T-helper 2 cell treated with Interferon-gamma antibody and Interleukin-4, amounts not matched to agents 5 μg/mL and 100 μg/mL, for 36 hours (primary cell): ENCODE data around the gene KCND3.

Experiments used
- DNase-seq: peaks from one replicate; pipeline ENCODE4 v3.0.0; 2021; ENCODE audit warnings: low spot score
- H3K27ac Mint-ChIP-seq: one replicate; pipeline ENCODE4 v1.8.0; 2021; ENCODE audit warnings: mild to moderate bottlenecking, mixed read lengths
- H3K27me3 Mint-ChIP-seq: one replicate; pipeline ENCODE4 v1.8.0; 2021; ENCODE audit warnings: low read depth, mixed read lengths
- H3K36me3 Mint-ChIP-seq: one replicate; pipeline ENCODE4 v1.8.0; 2021; ENCODE audit warnings: low read depth, mixed read lengths
- H3K4me1 Mint-ChIP-seq: one replicate; pipeline ENCODE4 v1.8.0; 2021; ENCODE audit warnings: low read depth, mixed read lengths
- H3K4me3 Mint-ChIP-seq: one replicate; pipeline ENCODE4 v1.8.0; 2022; ENCODE audit warnings: mild to moderate bottlenecking, moderate library complexity, mixed read lengths
- H3K9me3 Mint-ChIP-seq: one replicate; pipeline ENCODE4 v1.8.0; 2021; ENCODE audit warnings: mixed read lengths

KCND3 gene

GRCh38 chr1:111736548-111737215, 252.8 kb downstream of the KCND3 start:
- Mint-ChIP-seq H3K9me3 (no peaks in the 10 kb centered on the region), H3K27me3 (peaks cover 28% of the 10 kb centered on the region), H3K36me3 (no peaks in the 10 kb centered on the region), H3K4me1 (peaks cover 21% of the 10 kb centered on the region), H3K4me3 (no peak overlapping the region), H3K27ac (no peak overlapping the region)
- no peak for DNase-seq

GRCh38 chr1:111735858-111736544, 253.5 kb downstream of the KCND3 start:
- no peaks in the 10 kb centered on the region for H3K9me3 Mint-ChIP-seq
- H3K27ac Mint-ChIP-seq, result no peak overlapping the region
- DNase-seq, result no peak
- H3K4me1 Mint-ChIP-seq, result peaks cover 21% of the 10 kb centered on the region
- H3K4me3 Mint-ChIP-seq, result no peak overlapping the region
- peaks cover 21% of the 10 kb centered on the region for H3K27me3 Mint-ChIP-seq
- no peaks in the 10 kb centered on the region for H3K36me3 Mint-ChIP-seq

- no peaks in the 10 kb centered on the region for H3K9me3 Mint-ChIP-seq
Measured at GRCh38 chr1:111735321-111735720, 254.1 kb downstream of the KCND3 start.

GRCh38 chr1:111734856-111735255, 254.6 kb downstream of the KCND3 start:
- Mint-ChIP-seq H3K27ac (no peak overlapping the region), H3K9me3 (no peaks in the 10 kb centered on the region), H3K27me3 (peaks cover 12% of the 10 kb centered on the region), H3K4me1 (peaks cover 17% of the 10 kb centered on the region), H3K4me3 (no peak overlapping the region), H3K36me3 (no peaks in the 10 kb centered on the region)
- no peak for DNase-seq

More at GRCh38 chr1:111735321-111735720, 254.1 kb downstream of the KCND3 start:
- Mint-ChIP-seq H3K4me3 (no peak overlapping the region), H3K4me1 (peaks cover 19% of the 10 kb centered on the region), H3K27ac (no peak overlapping the region), H3K36me3 (no peaks in the 10 kb centered on the region), H3K27me3 (peaks cover 14% of the 10 kb centered on the region)
- DNase-seq, result no peak

GRCh38 chr1:111734426-111734825, 255.0 kb downstream of the KCND3 start:
- Mint-ChIP-seq H3K36me3 (no peaks in the 10 kb centered on the region), H3K9me3 (no peaks in the 10 kb centered on the region), H3K4me1 (peaks cover 16% of the 10 kb centered on the region), H3K27me3 (peaks cover 11% of the 10 kb centered on the region), H3K4me3 (no peak overlapping the region), H3K27ac (no peak overlapping the region)
- no peak for DNase-seq

- H3K27ac Mint-ChIP-seq, result no peak overlapping the region
- no peak overlapping the region for H3K4me3 Mint-ChIP-seq
- H3K4me1 Mint-ChIP-seq, result peaks cover 16% of the 10 kb centered on the region
- no peaks in the 10 kb centered on the region for H3K36me3 Mint-ChIP-seq
- H3K9me3 Mint-ChIP-seq, result no peaks in the 10 kb centered on the region
- DNase-seq, result no peak
- peaks cover 11% of the 10 kb centered on the region for H3K27me3 Mint-ChIP-seq
Measured at GRCh38 chr1:111733992-111734341, 255.5 kb downstream of the KCND3 start.

GRCh38 chr1:111733183-111733991, 256.1 kb downstream of the KCND3 start:
- H3K4me1 Mint-ChIP-seq, result peaks cover 13% of the 10 kb centered on the region
- H3K4me3 Mint-ChIP-seq, result no peak overlapping the region
- no peaks in the 10 kb centered on the region for H3K36me3 Mint-ChIP-seq
- DNase-seq, result no peak
- no peaks in the 10 kb centered on the region for H3K9me3 Mint-ChIP-seq
- peaks cover 11% of the 10 kb centered on the region for H3K27me3 Mint-ChIP-seq
- no peak overlapping the region for H3K27ac Mint-ChIP-seq

- H3K4me3 Mint-ChIP-seq, result no peak overlapping the region
- no peak for DNase-seq
- H3K4me1 Mint-ChIP-seq, result peaks cover 10% of the 10 kb centered on the region
- H3K27me3 Mint-ChIP-seq, result peaks cover 7% of the 10 kb centered on the region
- no peaks in the 10 kb centered on the region for H3K36me3 Mint-ChIP-seq
- no peak overlapping the region for H3K27ac Mint-ChIP-seq
- H3K9me3 Mint-ChIP-seq, result no peaks in the 10 kb centered on the region
Measured at GRCh38 chr1:111732718-111733117, 256.8 kb downstream of the KCND3 start.

GRCh38 chr1:111731956-111732355, 257.5 kb downstream of the KCND3 start:
- Mint-ChIP-seq H3K27ac (no peak overlapping the region), H3K9me3 (no peaks in the 10 kb centered on the region), H3K36me3 (no peaks in the 10 kb centered on the region), H3K27me3 (peaks cover 3% of the 10 kb centered on the region), H3K4me1 (peaks cover 4% of the 10 kb centered on the region), H3K4me3 (no peak overlapping the region)
- no peak for DNase-seq

- Mint-ChIP-seq H3K4me3 (no peak overlapping the region), H3K36me3 (no peaks in the 10 kb centered on the region), H3K27me3 (no peaks in the 10 kb centered on the region), H3K9me3 (no peaks in the 10 kb centered on the region), H3K4me1 (peaks cover 4% of the 10 kb centered on the region), H3K27ac (no peak overlapping the region)
- no peak for DNase-seq
Measured at GRCh38 chr1:111730706-111731105, 258.8 kb downstream of the KCND3 start.

GRCh38 chr1:111729946-111730681, 259.4 kb downstream of the KCND3 start:
- no peaks in the 10 kb centered on the region for H3K36me3 Mint-ChIP-seq
- peaks cover 4% of the 10 kb centered on the region for H3K4me1 Mint-ChIP-seq
- no peaks in the 10 kb centered on the region for H3K27me3 Mint-ChIP-seq
- no peak for DNase-seq
- H3K27ac Mint-ChIP-seq, result no peak overlapping the region
- no peak overlapping the region for H3K4me3 Mint-ChIP-seq
- H3K9me3 Mint-ChIP-seq, result no peaks in the 10 kb centered on the region

GRCh38 chr1:111729271-111729921, 260.1 kb downstream of the KCND3 start:
- H3K4me3 Mint-ChIP-seq, result no peak overlapping the region
- DNase-seq, result no peak

GRCh38 chr1:111727056-111727455, 262.4 kb downstream of the KCND3 start:
- Mint-ChIP-seq H3K27me3 (no peaks in the 10 kb centered on the region), H3K4me3 (no peak overlapping the region), H3K4me1 (peaks cover 3% of the 10 kb centered on the region), H3K9me3 (no peaks in the 10 kb centered on the region), H3K36me3 (no peaks in the 10 kb centered on the region), H3K27ac (no peak overlapping the region)
- DNase-seq, result no peak

More at GRCh38 chr1:111729271-111729921, 260.1 kb downstream of the KCND3 start:
- Mint-ChIP-seq H3K27ac (no peak overlapping the region), H3K4me1 (peaks cover 4% of the 10 kb centered on the region), H3K9me3 (no peaks in the 10 kb centered on the region), H3K27me3 (no peaks in the 10 kb centered on the region), H3K36me3 (no peaks in the 10 kb centered on the region)
